ENCODE data around the gene RALGAPB.
"Not testable (repeated sequence)": the region's sequence is repeated elsewhere in the genome, so short reads cannot be mapped to it uniquely, and the experiment has no call there.

RALGAPB gene

GRCh38 chr20:38433304-38433972 is 39.2 kb upstream of the RALGAPB start:
- Histone ChIP-seq H3K4me3 (ENCODE audit: low read length) (peak overlapping the region; percentile 80; the same call in 1 of the 2 replicates), H3K27me3 (ENCODE audit: control insufficient read depth, insufficient read depth, low read length) (no peaks in the 10 kb centered on the region), H3K4me1 (ENCODE audit: control insufficient read depth, insufficient read depth, low read length) (no peaks in the 10 kb centered on the region; the same call in 1 of the 2 replicates), H3K36me3 (ENCODE audit: control insufficient read depth, insufficient read depth, low read length) (peaks cover 52% of the 10 kb centered on the region), H3K9me3 (ENCODE audit: control insufficient read depth, insufficient read depth, low read length) (no peaks in the 10 kb centered on the region), H3K27ac (ENCODE audit: low read length) (no peak overlapping the region)
- WGBS (ENCODE audit: insufficient coverage, insufficient read length): no CpG with 5 or more reads among the region's 9 CpGs
- no peak for DNase-seq (ENCODE audit: low read depth, low spot score)

- no peak for DNase-seq (ENCODE audit: low read depth, low spot score)
- H3K4me3 ChIP-seq (ENCODE audit: low read length): peak overlapping the region; percentile 80
- H3K36me3 ChIP-seq (ENCODE audit: control insufficient read depth, insufficient read depth, low read length): peaks cover 43% of the 10 kb centered on the region
These were observed 38.3 kb upstream of the RALGAPB start for GRCh38 chr20:38434301-38434741.

GRCh38 chr20:38434770-38435554 is 37.7 kb upstream of the RALGAPB start, which contains the start of gene SNHG17:
SNHG17 (minus strand) TSS chr20:38435328.
- peaks cover 37% of the 10 kb centered on the region for H3K36me3 ChIP-seq (ENCODE audit: control insufficient read depth, insufficient read depth, low read length)
- no CpG with 5 or more reads among the region's 65 CpGs for WGBS (ENCODE audit: insufficient coverage, insufficient read length)

More at GRCh38 chr20:38434301-38434741, 38.3 kb upstream of the RALGAPB start:
- Histone ChIP-seq H3K9me3 (ENCODE audit: control insufficient read depth, insufficient read depth, low read length) (no peaks in the 10 kb centered on the region), H3K27ac (ENCODE audit: low read length) (no peak overlapping the region), H3K4me1 (ENCODE audit: control insufficient read depth, insufficient read depth, low read length) (no peaks in the 10 kb centered on the region; the same call in 1 of the 2 replicates), H3K27me3 (ENCODE audit: control insufficient read depth, insufficient read depth, low read length) (no peaks in the 10 kb centered on the region)
- WGBS (ENCODE audit: insufficient coverage, insufficient read length): no CpG with 5 or more reads among the region's 16 CpGs

GRCh38 chr20:38435555-38435939 is 37.1 kb upstream of the RALGAPB start:
- peak overlapping the region; percentile 80; the same call in 1 of the 2 replicates for H3K4me3 ChIP-seq (ENCODE audit: low read length)

More at GRCh38 chr20:38434770-38435554, 37.7 kb upstream of the RALGAPB start, which contains the start of gene SNHG17:
- H3K4me1 ChIP-seq (ENCODE audit: control insufficient read depth, insufficient read depth, low read length): no peaks in the 10 kb centered on the region; the same call in 1 of the 2 replicates
- H3K27ac ChIP-seq (ENCODE audit: low read length): no peak within 1 kb of the TSS
- no peaks in the 10 kb centered on the region for H3K27me3 ChIP-seq (ENCODE audit: control insufficient read depth, insufficient read depth, low read length)
- peak; percentile 87 for DNase-seq (ENCODE audit: low read depth, low spot score)
- peak within 1 kb of the TSS; percentile 80 for H3K4me3 ChIP-seq (ENCODE audit: low read length)
- no peaks in the 10 kb centered on the region for H3K9me3 ChIP-seq (ENCODE audit: control insufficient read depth, insufficient read depth, low read length)

GRCh38 chr20:38437796-38438195 is 34.8 kb upstream of the RALGAPB start:
- peaks cover 14% of the 10 kb centered on the region for H3K36me3 ChIP-seq (ENCODE audit: control insufficient read depth, insufficient read depth, low read length)
- H3K9me3 ChIP-seq (ENCODE audit: control insufficient read depth, insufficient read depth, low read length): no peaks in the 10 kb centered on the region
- no peak for DNase-seq (ENCODE audit: low read depth, low spot score)
- no CpG with 5 or more reads among the region's 6 CpGs for WGBS (ENCODE audit: insufficient coverage, insufficient read length)
- no peak overlapping the region for H3K4me3 ChIP-seq (ENCODE audit: low read length)
- H3K27ac ChIP-seq (ENCODE audit: low read length): no peak overlapping the region
- no peaks in the 10 kb centered on the region for H3K27me3 ChIP-seq (ENCODE audit: control insufficient read depth, insufficient read depth, low read length)
- H3K4me1 ChIP-seq (ENCODE audit: control insufficient read depth, insufficient read depth, low read length): no peaks in the 10 kb centered on the region; the same call in 1 of the 2 replicates

More at GRCh38 chr20:38435555-38435939, 37.1 kb upstream of the RALGAPB start:
- Histone ChIP-seq H3K36me3 (ENCODE audit: control insufficient read depth, insufficient read depth, low read length) (peaks cover 37% of the 10 kb centered on the region), H3K27ac (ENCODE audit: low read length) (no peak overlapping the region), H3K27me3 (ENCODE audit: control insufficient read depth, insufficient read depth, low read length) (no peaks in the 10 kb centered on the region), H3K4me1 (ENCODE audit: control insufficient read depth, insufficient read depth, low read length) (no peaks in the 10 kb centered on the region; the same call in 1 of the 2 replicates), H3K9me3 (ENCODE audit: control insufficient read depth, insufficient read depth, low read length) (no peaks in the 10 kb centered on the region)
- WGBS (ENCODE audit: insufficient coverage, insufficient read length): no CpG with 5 or more reads among the region's 6 CpGs
- no peak for DNase-seq (ENCODE audit: low read depth, low spot score)

GRCh38 chr20:38441110-38441509 is 31.5 kb upstream of the RALGAPB start:
- H3K36me3 ChIP-seq (ENCODE audit: control insufficient read depth, insufficient read depth, low read length); H3K27me3 ChIP-seq (ENCODE audit: control insufficient read depth, insufficient read depth, low read length); H3K9me3 ChIP-seq (ENCODE audit: control insufficient read depth, insufficient read depth, low read length); H3K4me3 ChIP-seq (ENCODE audit: low read length); H3K4me1 ChIP-seq (ENCODE audit: control insufficient read depth, insufficient read depth, low read length); DNase-seq (ENCODE audit: low read depth, low spot score); H3K27ac ChIP-seq (ENCODE audit: low read length): not testable (repeated sequence)
- WGBS (ENCODE audit: insufficient coverage, insufficient read length): no CpG with 5 or more reads among the region's 8 CpGs

GRCh38 chr20:38441916-38442315 is 30.7 kb upstream of the RALGAPB start:
- Histone ChIP-seq H3K4me1 (ENCODE audit: control insufficient read depth, insufficient read depth, low read length) (no peaks in the 10 kb centered on the region), H3K27ac (ENCODE audit: low read length) (no peak overlapping the region), H3K4me3 (ENCODE audit: low read length) (no peak overlapping the region), H3K9me3 (ENCODE audit: control insufficient read depth, insufficient read depth, low read length) (no peaks in the 10 kb centered on the region), H3K27me3 (ENCODE audit: control insufficient read depth, insufficient read depth, low read length) (no peaks in the 10 kb centered on the region), H3K36me3 (ENCODE audit: control insufficient read depth, insufficient read depth, low read length) (no peaks in the 10 kb centered on the region)
- WGBS (ENCODE audit: insufficient coverage, insufficient read length): no CpG with 5 or more reads among the region's 9 CpGs
- DNase-seq (ENCODE audit: low read depth, low spot score): no peak

- WGBS (ENCODE audit: insufficient coverage, insufficient read length): no CpG with 5 or more reads among the region's 3 CpGs
- peaks cover 2% of the 10 kb centered on the region; the same call in 1 of the 2 replicates for H3K36me3 ChIP-seq (ENCODE audit: control insufficient read depth, insufficient read depth, low read length)
- peaks cover 2% of the 10 kb centered on the region; the same call in 1 of the 2 replicates for H3K4me1 ChIP-seq (ENCODE audit: control insufficient read depth, insufficient read depth, low read length)
- H3K9me3 ChIP-seq (ENCODE audit: control insufficient read depth, insufficient read depth, low read length): no peaks in the 10 kb centered on the region
- no peak overlapping the region for H3K27ac ChIP-seq (ENCODE audit: low read length)
- H3K27me3 ChIP-seq (ENCODE audit: control insufficient read depth, insufficient read depth, low read length): no peaks in the 10 kb centered on the region
- no peak for DNase-seq (ENCODE audit: low read depth, low spot score)
- H3K4me3 ChIP-seq (ENCODE audit: low read length): no peak overlapping the region
These were observed 27.3 kb upstream of the RALGAPB start for GRCh38 chr20:38445381-38445796.

- Histone ChIP-seq H3K27ac (ENCODE audit: low read length) (no peak overlapping the region), H3K9me3 (ENCODE audit: control insufficient read depth, insufficient read depth, low read length) (no peaks in the 10 kb centered on the region), H3K4me3 (ENCODE audit: low read length) (no peak overlapping the region), H3K4me1 (ENCODE audit: control insufficient read depth, insufficient read depth, low read length) (peaks cover 2% of the 10 kb centered on the region; the same call in 1 of the 2 replicates), H3K27me3 (ENCODE audit: control insufficient read depth, insufficient read depth, low read length) (no peaks in the 10 kb centered on the region), H3K36me3 (ENCODE audit: control insufficient read depth, insufficient read depth, low read length) (peaks cover 6% of the 10 kb centered on the region; the same call in 1 of the 2 replicates)
- no CpG with 5 or more reads among the region's 6 CpGs for WGBS (ENCODE audit: insufficient coverage, insufficient read length)
- DNase-seq (ENCODE audit: low read depth, low spot score): no peak
These were observed 26.7 kb upstream of the RALGAPB start for GRCh38 chr20:38445901-38446425.
